Trophoblast cell (in vitro differentiated cells and primary cell): ENCODE measurements around the gene PAK1.
A peak's percentile ranks its signal among the peaks of the same experiment; 100 is the strongest.

Source experiments
- DNase-seq, 2 donors: peaks; one replicate each; pipeline ENCODE4 v3.0.0-alpha.2; 2016
- H2AFZ ChIP-seq: 2 replicates; pipeline ENCODE4 v1.6.1; 2013; ENCODE audit warnings: low read length, moderate library complexity, mild to moderate bottlenecking; ENCODE audit not compliant: insufficient read depth, poor library complexity
- H2AK5ac ChIP-seq: 2 replicates; pipeline ENCODE4 v1.6.1; 2013; ENCODE audit warnings: mild to moderate bottlenecking, low read length
- H2BK120ac ChIP-seq: 2 replicates; pipeline ENCODE4 v1.6.1; 2013; ENCODE audit warnings: low read length, mild to moderate bottlenecking, moderate library complexity; ENCODE audit not compliant: insufficient read depth, poor library complexity
- H2BK12ac ChIP-seq: 2 replicates; pipeline ENCODE4 v1.6.1; 2013; ENCODE audit warnings: mild to moderate bottlenecking, low read length, moderate library complexity
- H2BK5ac ChIP-seq: 2 replicates; pipeline ENCODE4 v1.6.1; 2013; ENCODE audit warnings: low read length, low read depth, moderate library complexity, mild to moderate bottlenecking; ENCODE audit not compliant: poor library complexity
- H3K14ac ChIP-seq: 2 replicates; pipeline ENCODE4 v1.6.1; 2013; ENCODE audit warnings: mild to moderate bottlenecking, low read length
- H3K18ac ChIP-seq: 2 replicates; pipeline ENCODE4 v1.6.1; 2013; ENCODE audit warnings: mild to moderate bottlenecking, low read length
- H3K23ac ChIP-seq: 2 replicates; pipeline ENCODE4 v1.6.1; 2013; ENCODE audit warnings: low read length
- H3K27ac ChIP-seq: 2 replicates; pipeline ENCODE4 v1.5.1; 2013; ENCODE audit warnings: low read depth, mild to moderate bottlenecking, inconsistent platforms, low read length, moderate library complexity
- H3K27me3 ChIP-seq: 2 replicates; pipeline ENCODE4 v1.6.1; 2013; ENCODE audit warnings: inconsistent platforms, mild to moderate bottlenecking, low read length, moderate library complexity; ENCODE audit not compliant: insufficient read depth
- H3K36me3 ChIP-seq, 2 experiments: 1 replicate in 1 of 2; 2 replicates in 1 of 2; pipeline ENCODE4 v1.6.1; 2013; ENCODE audit warnings: low read length in 2 of 2, mild to moderate bottlenecking in 2 of 2, moderate library complexity in 1 of 2; ENCODE audit not compliant: insufficient read depth in 2 of 2, control insufficient read depth in 1 of 2
- H3K4ac ChIP-seq: 2 replicates; pipeline ENCODE4 v1.6.1; 2013; ENCODE audit warnings: low read depth, mild to moderate bottlenecking, low read length, moderate library complexity
- H3K4me1 ChIP-seq, 2 experiments: 1 replicate in 1 of 2; 2 replicates in 1 of 2; pipeline ENCODE4 v1.6.1; 2013; ENCODE audit warnings: low read length in 2 of 2, mild to moderate bottlenecking in 2 of 2, moderate library complexity in 1 of 2; ENCODE audit not compliant: insufficient read depth in 2 of 2, control insufficient read depth in 1 of 2
- H3K4me2 ChIP-seq: 2 replicates; pipeline ENCODE4 v1.6.1; 2013; ENCODE audit warnings: inconsistent platforms, mild to moderate bottlenecking, low read length, moderate library complexity
- H3K4me3 ChIP-seq: 2 replicates; pipeline ENCODE4 v1.5.1; 2013; ENCODE audit warnings: mild to moderate bottlenecking, low read depth, low read length, inconsistent platforms
- H3K79me1 ChIP-seq: one replicate; pipeline ENCODE4 v1.6.1; 2013; ENCODE audit warnings: low read length
- H3K79me2 ChIP-seq: 2 replicates; pipeline ENCODE4 v1.6.1; 2013; ENCODE audit warnings: low read length, mild to moderate bottlenecking; ENCODE audit not compliant: control insufficient read depth, insufficient read depth, poor library complexity
- H3K9ac ChIP-seq: 2 replicates; pipeline ENCODE4 v1.6.1; 2013; ENCODE audit warnings: mild to moderate bottlenecking, low read length
- H3K9me3 ChIP-seq: 2 replicates; pipeline ENCODE4 v1.6.1; 2013; ENCODE audit warnings: low read depth, mild to moderate bottlenecking, control low read depth, inconsistent platforms, low read length; ENCODE audit not compliant: insufficient read depth
- H4K12ac ChIP-seq: 2 replicates; pipeline ENCODE4 v1.6.1; 2013; ENCODE audit warnings: low read depth, mild to moderate bottlenecking, low read length, moderate library complexity
- H4K8ac ChIP-seq: 2 replicates; pipeline ENCODE4 v1.6.1; 2013; ENCODE audit warnings: low read depth, mild to moderate bottlenecking, low read length, moderate library complexity
- H4K91ac ChIP-seq: one replicate; pipeline ENCODE4 v1.6.1; 2013; ENCODE audit warnings: low read depth, mild to moderate bottlenecking, low read length, moderate library complexity
- WGBS: extraction: QIAGEN DNeasy Blood & Tissue Kit; methylation state at CpG from one replicate; pipeline ENCODE4 v1.1.7; 2013; ENCODE audit warnings: missing lambda C conversion rate; ENCODE audit not compliant: insufficient read length, insufficient coverage; ENCODE audit errors: extremely low coverage; 5-methylcytosine and 5-hydroxymethylcytosine counted together

PAK1 gene

GRCh38 chr11:77299528-77299993, 174.3 kb downstream of the PAK1 start:
- Histone ChIP-seq H2BK120ac (no peak overlapping the region), H3K36me3 (no peaks in the 10 kb centered on the region), H4K91ac (no peak overlapping the region), H3K9me3 (no peaks in the 10 kb centered on the region), H3K4me2 (no peak overlapping the region), H2AK5ac (no peak overlapping the region), H2AFZ (no peak overlapping the region), H3K79me2 (no peaks in the 10 kb centered on the region), H3K27ac (no peak overlapping the region), H4K12ac (no peak overlapping the region), H2BK5ac (no peak overlapping the region), H3K23ac (no peak overlapping the region), H3K14ac (no peak overlapping the region), H4K8ac (no peak overlapping the region), H2BK12ac (no peak overlapping the region), H3K9ac (no peak overlapping the region), H3K4ac (no peak overlapping the region), H3K79me1 (no peaks in the 10 kb centered on the region), H3K18ac (no peak overlapping the region), H3K4me1 (no peaks in the 10 kb centered on the region), H3K27me3 (no peaks in the 10 kb centered on the region), H3K4me3 (no peak overlapping the region)
- no peak for DNase-seq
- WGBS: no CpG with 5 or more reads among the region's 2 CpGs

GRCh38 chr11:77294040-77294439, 179.9 kb downstream of the PAK1 start:
- no peak overlapping the region for H3K27ac ChIP-seq
- H3K9ac ChIP-seq: no peak overlapping the region
- H4K8ac ChIP-seq: no peak overlapping the region
- WGBS: no CpG with 5 or more reads among the region's 3 CpGs
- H3K9me3 ChIP-seq: no peaks in the 10 kb centered on the region
- no peak overlapping the region for H2BK12ac ChIP-seq
- no peak overlapping the region for H4K91ac ChIP-seq
- H3K14ac ChIP-seq: no peak overlapping the region
- no peaks in the 10 kb centered on the region for H3K79me2 ChIP-seq
- H2BK120ac ChIP-seq: no peak overlapping the region
- H3K4me2 ChIP-seq: no peak overlapping the region
- H3K79me1 ChIP-seq: no peaks in the 10 kb centered on the region
- no peak overlapping the region for H2BK5ac ChIP-seq
- no peak overlapping the region for H3K4me3 ChIP-seq
- H3K23ac ChIP-seq: no peak overlapping the region
- H2AFZ ChIP-seq: no peak overlapping the region
- no peaks in the 10 kb centered on the region for H3K36me3 ChIP-seq
- H3K27me3 ChIP-seq: no peaks in the 10 kb centered on the region
- no peak for DNase-seq
- no peak overlapping the region for H3K4ac ChIP-seq
- no peaks in the 10 kb centered on the region for H3K4me1 ChIP-seq
- no peak overlapping the region for H2AK5ac ChIP-seq
- no peak overlapping the region for H3K18ac ChIP-seq
- H4K12ac ChIP-seq: no peak overlapping the region

- no peak overlapping the region for H2AK5ac ChIP-seq
- no peak for DNase-seq
- H2AFZ ChIP-seq: no peak overlapping the region
- H2BK120ac ChIP-seq: no peak overlapping the region
- H3K27ac ChIP-seq: no peak overlapping the region
- no peaks in the 10 kb centered on the region for H3K79me2 ChIP-seq
- no peaks in the 10 kb centered on the region for H3K79me1 ChIP-seq
- no peak overlapping the region for H2BK12ac ChIP-seq
- H2BK5ac ChIP-seq: no peak overlapping the region
- H4K91ac ChIP-seq: no peak overlapping the region
- no peak overlapping the region for H3K23ac ChIP-seq
- no peaks in the 10 kb centered on the region for H3K36me3 ChIP-seq
- no CpG with 5 or more reads among the region's 4 CpGs for WGBS
- no peak overlapping the region for H3K18ac ChIP-seq
- H3K14ac ChIP-seq: no peak overlapping the region
- H3K9me3 ChIP-seq: peaks cover 4% of the 10 kb centered on the region
- no peaks in the 10 kb centered on the region for H3K4me1 ChIP-seq
- H3K4me2 ChIP-seq: no peak overlapping the region
- H3K4me3 ChIP-seq: no peak overlapping the region
- no peak overlapping the region for H4K12ac ChIP-seq
- H3K27me3 ChIP-seq: no peaks in the 10 kb centered on the region
- H3K9ac ChIP-seq: no peak overlapping the region
- H4K8ac ChIP-seq: no peak overlapping the region
- H3K4ac ChIP-seq: no peak overlapping the region
These were observed 184.2 kb downstream of the PAK1 start for GRCh38 chr11:77289737-77290136.

- Histone ChIP-seq H4K8ac (no peak overlapping the region), H3K27ac (no peak overlapping the region), H2AFZ (no peak overlapping the region), H2BK12ac (no peak overlapping the region), H3K4me3 (no peak overlapping the region), H3K14ac (no peak overlapping the region), H3K4ac (no peak overlapping the region), H3K18ac (no peak overlapping the region), H2AK5ac (no peak overlapping the region), H3K79me2 (no peaks in the 10 kb centered on the region), H3K9ac (no peak overlapping the region), H2BK5ac (no peak overlapping the region), H3K9me3 (peaks cover 4% of the 10 kb centered on the region), H3K4me1 (no peaks in the 10 kb centered on the region), H3K4me2 (no peak overlapping the region), H3K36me3 (no peaks in the 10 kb centered on the region), H2BK120ac (no peak overlapping the region), H3K23ac (no peak overlapping the region), H3K27me3 (no peaks in the 10 kb centered on the region), H4K12ac (no peak overlapping the region), H3K79me1 (no peaks in the 10 kb centered on the region), H4K91ac (no peak overlapping the region)
- DNase-seq: peak in 1 of 2 donors; percentile 21
- WGBS: no CpG with 5 or more reads among the region's 5 CpGs
These were observed 186.2 kb downstream of the PAK1 start for GRCh38 chr11:77287615-77288273.
